ENCODE measurements around the gene NSMF. TPM values are rescaled to one million over a fixed set of nuclear protein-coding genes. Genes with fewer than 3 reads are reported as not detected.

NSMF gene
- total RNA-seq, 1 experiment from 2014 or later: 36.8 TPM

DNA sequence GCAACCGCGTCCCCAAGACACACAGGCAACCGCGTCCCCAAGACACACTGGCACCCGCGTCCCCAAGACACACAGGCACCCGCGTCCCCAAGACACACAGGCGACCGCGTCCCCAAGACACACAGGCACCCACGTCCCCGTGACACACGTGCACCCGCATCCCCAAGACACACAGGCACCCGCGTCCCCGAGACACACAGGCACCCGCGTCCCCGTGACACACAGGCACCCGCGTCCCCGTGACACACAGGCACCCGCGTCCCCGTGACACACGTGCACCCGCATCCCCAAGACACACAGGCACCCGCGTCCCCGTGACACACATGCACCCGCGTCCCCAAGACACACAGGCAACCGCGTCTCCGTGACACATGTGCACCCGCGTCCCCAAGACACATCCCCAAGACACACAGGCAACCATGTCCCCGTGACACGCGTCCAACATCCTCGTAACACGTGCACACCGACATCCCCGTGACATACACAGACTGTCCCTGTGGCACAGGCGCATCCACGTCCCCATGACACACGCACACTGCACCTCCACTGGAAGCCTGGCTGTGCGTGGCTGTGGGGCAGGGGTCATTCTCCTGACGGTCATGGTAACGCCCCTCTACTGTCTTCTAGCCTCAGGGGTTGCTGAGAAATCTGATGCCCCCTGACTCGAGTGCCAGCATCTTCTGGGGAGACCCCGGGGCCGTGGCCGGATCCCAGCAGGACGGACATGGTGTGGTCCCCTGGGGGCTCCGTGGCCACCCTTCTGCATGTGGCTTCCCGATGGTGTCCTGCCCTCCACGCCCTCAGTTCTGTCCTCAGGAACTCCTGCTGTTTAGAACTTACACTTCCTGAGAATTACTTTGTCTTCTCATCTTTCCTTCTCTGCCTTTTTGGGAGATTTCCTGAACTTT, 60.3 kb downstream of the NSMF start:
- DNase-seq (ENCODE audit: extremely low read depth, low read depth): no peak

DNA sequence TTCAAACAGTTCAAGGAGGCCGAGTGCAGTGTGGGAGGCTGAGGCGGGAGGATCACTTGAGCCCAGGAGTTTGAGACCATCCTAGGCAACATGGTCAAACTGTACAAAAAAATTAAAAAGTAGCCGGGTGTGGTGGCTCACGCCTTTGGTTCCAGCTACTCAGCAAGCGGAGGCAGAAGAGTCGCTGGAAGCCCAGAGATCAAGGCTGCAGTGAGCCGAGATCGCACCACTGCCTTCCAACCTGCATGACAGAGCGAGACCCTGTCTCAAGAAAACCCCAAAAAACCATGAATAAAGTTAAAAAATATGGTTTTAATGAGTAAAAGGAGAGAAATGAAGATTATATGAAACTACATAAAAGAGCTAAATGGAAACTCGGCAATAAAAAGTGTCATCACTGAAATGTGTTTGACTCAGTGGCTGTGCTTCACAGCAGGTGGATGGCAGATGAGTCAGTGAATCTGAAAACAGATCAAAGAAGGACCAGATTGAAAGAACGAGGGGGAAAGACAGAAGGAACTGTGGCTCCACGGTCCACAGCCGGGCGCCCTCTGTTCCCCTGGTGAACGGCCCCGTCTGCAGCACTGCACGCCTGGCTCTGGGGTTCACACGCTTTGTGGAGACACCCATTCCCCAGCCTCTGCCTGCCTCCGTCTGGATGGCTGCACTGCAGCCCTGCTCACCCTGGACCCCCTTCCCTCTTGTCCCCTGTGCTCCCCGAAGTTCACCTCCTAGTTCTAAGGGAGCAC, 61.3 kb downstream of the NSMF start:
- DNase-seq (ENCODE audit: extremely low read depth, low read depth): no peak

Other genes starting within 250 kb of the NSMF start
- 0.37 and 0.40 TPM in 2 replicates for gene RNF208, start 237.1 kb downstream of the NSMF start, total RNA-seq (2014; rRNA removed; shearing (Covaris generic))
- gene CYSRT1, start 234.2 kb downstream of the NSMF start, total RNA-seq (2014; rRNA removed; shearing (Covaris generic)): 0.59 and 1.4 TPM in 2 replicates
- gene RNF224, start 231.8 kb downstream of the NSMF start, total RNA-seq (2014; rRNA removed; shearing (Covaris generic)): not detected in 2 replicates
- gene SLC34A3, start 228.4 kb downstream of the NSMF start, total RNA-seq (2014; rRNA removed; shearing (Covaris generic)): not detected in 2 replicates
- gene TUBB4B, start 218.0 kb downstream of the NSMF start, total RNA-seq (2014; rRNA removed; shearing (Covaris generic)): 167 and 171 TPM in 2 replicates
- gene STPG3, start 208.0 kb downstream of the NSMF start, total RNA-seq (2014; rRNA removed; shearing (Covaris generic)): not detected in 2 replicates
- gene NELFB, start 204.0 kb downstream of the NSMF start, total RNA-seq (2014; rRNA removed; shearing (Covaris generic)): 41.5 and 43.8 TPM in 2 replicates
- 30.5 and 32.0 TPM in 2 replicates for gene TOR4A, start 181.6 kb downstream of the NSMF start, total RNA-seq (2014; rRNA removed; shearing (Covaris generic))
- gene NRARP, start 157.1 kb downstream of the NSMF start, total RNA-seq (2014; rRNA removed; shearing (Covaris generic)): 5.1 and 8.9 TPM in 2 replicates
- gene EXD3, start 36.2 kb downstream of the NSMF start, total RNA-seq (2014; rRNA removed; shearing (Covaris generic)): 8.4 and 12.8 TPM in 2 replicates
- gene NOXA1, start 35.9 kb downstream of the NSMF start, total RNA-seq (2014; rRNA removed; shearing (Covaris generic)): 0.92 and 2.0 TPM in 2 replicates
- not detected in 2 replicates for gene ENTPD8, start 18.0 kb downstream of the NSMF start, total RNA-seq (2014; rRNA removed; shearing (Covaris generic))
- gene PNPLA7, start 91.1 kb upstream of the NSMF start, total RNA-seq (2014; rRNA removed; shearing (Covaris generic)): 0.10 and 0.26 TPM in 2 replicates
- 52.1 and 57.5 TPM in 2 replicates for gene MRPL41, start 92.5 kb upstream of the NSMF start, total RNA-seq (2014; rRNA removed; shearing (Covaris generic))
- gene DPH7, start 119.6 kb upstream of the NSMF start, total RNA-seq (2014; rRNA removed; shearing (Covaris generic)): 24.4 and 29.9 TPM in 2 replicates
- gene ZMYND19, start 131.2 kb upstream of the NSMF start, total RNA-seq (2014; rRNA removed; shearing (Covaris generic)): 23.9 and 24.1 TPM in 2 replicates
- 26.6 and 32.6 TPM in 2 replicates for gene ARRDC1, start 146.4 kb upstream of the NSMF start, total RNA-seq (2014; rRNA removed; shearing (Covaris generic))
- gene EHMT1, start 159.7 kb upstream of the NSMF start, total RNA-seq (2014; rRNA removed; shearing (Covaris generic)): 33.8 and 44.7 TPM in 2 replicates